GM23338 (cell line): ENCODE measurements around the gene CNOT4. TPM values are rescaled to one million over a fixed set of nuclear protein-coding genes. Genes with fewer than 3 reads are reported as not detected.

Source experiments
- ATAC-seq: fragments of 200-7000 bp; cut with Tn5 transposase; 3 replicates; pipeline ENCODE4 v1.9.1; 2020
- DNase-seq: peaks from one replicate; pipeline ENCODE4 v3.0.0-alpha.2; 2015; ENCODE audit warnings: low spot score
- H2AFZ ChIP-seq: fragments of 200-600 bp; sonication (generic); 2 replicates; pipeline ENCODE4 v1.8.0; 2016; ENCODE audit warnings: antibody characterized with exemption, mild to moderate bottlenecking, moderate library complexity
- H3F3A ChIP-seq: fragments of 200-600 bp; sonication (generic); replicated peaks from 2 replicates; pipeline ENCODE4 v1.8.0; 2017; ENCODE audit warnings: antibody characterized with exemption, mixed run types, low read depth
- H3K27ac ChIP-seq: fragments of 200-600 bp; sonication (generic); 2 replicates; pipeline ENCODE4 v1.6.1; 2016; ENCODE audit warnings: low read depth
- H3K27me3 ChIP-seq: fragments of 200-600 bp; sonication (generic); 2 replicates; pipeline ENCODE4 v1.8.0; 2016; ENCODE audit warnings: mild to moderate bottlenecking, mixed run types, moderate library complexity; ENCODE audit not compliant: insufficient read depth
- H3K36me3 ChIP-seq: fragments of 200-600 bp; sonication (generic); 2 replicates; pipeline ENCODE4 v1.8.0; 2016; ENCODE audit warnings: mild to moderate bottlenecking; ENCODE audit not compliant: insufficient read depth
- H3K4me1 ChIP-seq: fragments of 200-600 bp; sonication (generic); 2 replicates; pipeline ENCODE4 v1.8.0; 2016; ENCODE audit warnings: mild to moderate bottlenecking, moderate library complexity; ENCODE audit not compliant: insufficient read depth
- H3K4me2 ChIP-seq: fragments of 200-600 bp; sonication (generic); 2 replicates; pipeline ENCODE4 v1.7.1; 2017; ENCODE audit warnings: mixed run types
- H3K4me3 ChIP-seq: fragments of 200-600 bp; sonication (generic); 2 replicates; pipeline ENCODE4 v1.6.1; 2016; ENCODE audit warnings: mixed run types
- H3K79me2 ChIP-seq: fragments of 200-600 bp; sonication (generic); replicated peaks from 2 replicates; pipeline ENCODE4 v1.8.0; 2017; ENCODE audit warnings: mild to moderate bottlenecking; ENCODE audit not compliant: insufficient read depth
- H3K9me2 ChIP-seq: fragments of 200-600 bp; sonication (generic); 2 replicates; pipeline ENCODE4 v1.8.0; 2017; ENCODE audit not compliant: insufficient read depth
- H4K20me1 ChIP-seq: fragments of 200-600 bp; sonication (generic); replicated peaks from 2 replicates; pipeline ENCODE4 v1.8.0; 2017; ENCODE audit warnings: mild to moderate bottlenecking; ENCODE audit not compliant: insufficient read depth
- H3K27ac Mint-ChIP-seq: 2 replicates; pipeline ENCODE4 v1.8.0; 2020; ENCODE audit warnings: inconsistent platforms, mild to moderate bottlenecking, moderate library complexity, mixed read lengths
- H3K27me3 Mint-ChIP-seq: 3 replicates; pipeline ENCODE4 v1.8.0; 2022; ENCODE audit warnings: low read depth, mild to moderate bottlenecking, moderate library complexity, mixed read lengths, inconsistent platforms; ENCODE audit not compliant: insufficient read depth, poor library complexity
- H3K36me3 Mint-ChIP-seq: 3 replicates; pipeline ENCODE4 v1.8.0; 2021; ENCODE audit warnings: low read depth, mild to moderate bottlenecking, inconsistent platforms, moderate library complexity, mixed read lengths
- H3K4me1 Mint-ChIP-seq: 3 replicates; pipeline ENCODE4 v1.8.0; 2020; ENCODE audit warnings: mild to moderate bottlenecking, inconsistent platforms, mixed read lengths
- H3K4me3 Mint-ChIP-seq: 3 replicates; pipeline ENCODE4 v1.8.0; 2021; ENCODE audit warnings: moderate library complexity, mild to moderate bottlenecking, inconsistent platforms, mixed read lengths
- H3K9me3 Mint-ChIP-seq: 3 replicates; pipeline ENCODE4 v1.8.0; 2020; ENCODE audit warnings: moderate library complexity, mild to moderate bottlenecking, inconsistent platforms, mixed read lengths
- CREB1 ChIP-seq: fragments of 250-450 bp; sonication (Bioruptor Pico); IDR thresholded peaks from 2 replicates; pipeline ENCODE4 v1.5.0; 2020; ENCODE audit warnings: low read depth, mild to moderate bottlenecking, moderate library complexity
- CTCF ChIP-seq, 2 experiments: fragments of 200-600 bp in 1 of 2; sonication (generic) in 1 of 2; conservative IDR thresholded peaks; 2 replicates each; pipeline versions ENCODE4 v1.5.1 to v1.6.1; 2016 to 2017; ENCODE audit warnings: antibody characterized with exemption in 2 of 2, low read depth in 2 of 2, mild to moderate bottlenecking in 2 of 2, moderate library complexity in 1 of 2
- EZH2 ChIP-seq: fragments of 200-600 bp; sonication (generic); IDR thresholded peaks from one replicate; pipeline ENCODE4 v1.8.0; 2017; ENCODE audit warnings: antibody characterized with exemption, mild to moderate bottlenecking, low read depth; ENCODE audit not compliant: unreplicated experiment
- EZH2phosphoT487 ChIP-seq: fragments of 200-600 bp; sonication (generic); IDR thresholded peaks from one replicate; pipeline ENCODE4 v1.8.1; 2018; ENCODE audit warnings: antibody characterized with exemption; ENCODE audit not compliant: unreplicated experiment
- JUNB ChIP-seq: IDR thresholded peaks from one replicate; pipeline ENCODE4 v1.6.1; 2016; ENCODE audit warnings: antibody characterized with exemption; ENCODE audit not compliant: unreplicated experiment
- NANOG ChIP-seq: IDR thresholded peaks from 2 replicates; pipeline ENCODE4 v1.6.1; 2016; ENCODE audit warnings: antibody characterized with exemption, borderline replicate concordance
- POLR2AphosphoS5 ChIP-seq: IDR thresholded peaks from 2 replicates; pipeline ENCODE4 v1.6.1; 2016; ENCODE audit warnings: antibody characterized with exemption, low read depth
- REST ChIP-seq: IDR thresholded peaks from one replicate; pipeline ENCODE4 v1.6.1; 2018; ENCODE audit warnings: antibody characterized with exemption; ENCODE audit not compliant: unreplicated experiment
- ZNF114 ChIP-seq: fragments of 250-450 bp; sonication (Bioruptor Pico); IDR thresholded peaks from 2 replicates; pipeline ENCODE4 v1.5.0; 2020; ENCODE audit warnings: mild to moderate bottlenecking, moderate library complexity
- ZNF331 ChIP-seq: fragments of 250-450 bp; sonication (Bioruptor Pico); IDR thresholded peaks from 2 replicates; pipeline ENCODE4 v1.5.0; 2020; ENCODE audit warnings: low read depth, mild to moderate bottlenecking, moderate library complexity
- ZNF462 ChIP-seq: fragments of 250-450 bp; sonication (Bioruptor Pico); IDR thresholded peaks from 2 replicates; pipeline ENCODE4 v1.5.0; 2020; ENCODE audit warnings: mild to moderate bottlenecking, moderate library complexity
- polyA plus RNA-seq: library from polyadenylated mRNA; unstranded; fragments of >200 nt; fragmentation: Nextera tagmentation; extraction: Ambion mirVana; gene quantifications from 2 replicates; pipeline ENCODE4 v1.2.1, GENCODE V29; 2016
- total RNA-seq: library from RNA; depleted of rRNA; stranded (reverse); fragments of >200 nt; shearing (Covaris generic); gene quantifications from 2 replicates; pipeline ENCODE4 v1.2.3, GENCODE V29; 2014

CNOT4 gene
- total and polyA plus RNA-seq, 2 experiments from 2014 or later = 18.9 to 26.2 TPM

GRCh38 chr7:135481598-135481979, 28.3 kb downstream of the CNOT4 start:
- no peaks in the 10 kb centered on the region; the same call in 1 of the 2 replicates for H3K4me1 ChIP-seq
- peaks cover 11% of the 10 kb centered on the region for H4K20me1 ChIP-seq
- no peaks in the 10 kb centered on the region for H3K27me3 Mint-ChIP-seq
- H3K36me3 ChIP-seq = no peaks in the 10 kb centered on the region
- H3K27ac Mint-ChIP-seq = no peak overlapping the region
- no peak overlapping the region for H3K4me3 Mint-ChIP-seq
- no peak overlapping the region for H2AFZ ChIP-seq
- H3K36me3 Mint-ChIP-seq = no peaks in the 10 kb centered on the region
- H3K9me3 Mint-ChIP-seq = no peaks in the 10 kb centered on the region
- H3K4me3 ChIP-seq = no peak overlapping the region
- peaks cover 91% of the 10 kb centered on the region for H3K79me2 ChIP-seq
- no peak overlapping the region for H3K27ac ChIP-seq
- ATAC-seq = no peak
- no peaks in the 10 kb centered on the region for H3K27me3 ChIP-seq
- no peak for DNase-seq
- no peaks in the 10 kb centered on the region for H3F3A ChIP-seq
- no peak for TF ChIP-seq CREB1 (CRISPR knock-in tag)
- TF ChIP-seq EZH2phosphoT487 = no peak
- TF ChIP-seq JUNB = no peak
- no peak overlapping the region for H3K4me2 ChIP-seq
- peaks cover 8% of the 10 kb centered on the region for H3K4me1 Mint-ChIP-seq
- H3K9me2 ChIP-seq = no peaks in the 10 kb centered on the region

GRCh38 chr7:135480966-135481597, 28.8 kb downstream of the CNOT4 start:
- Mint-ChIP-seq H3K27me3 (no peaks in the 10 kb centered on the region), H3K27ac (no peak overlapping the region), H3K36me3 (no peaks in the 10 kb centered on the region), H3K4me3 (no peak overlapping the region), H3K9me3 (no peaks in the 10 kb centered on the region), H3K4me1 (peaks cover 7% of the 10 kb centered on the region)
- Histone ChIP-seq H3K4me3 (no peak overlapping the region), H3K4me2 (no peak overlapping the region), H3K36me3 (no peaks in the 10 kb centered on the region), H2AFZ (no peak overlapping the region), H3K79me2 (peaks cover 91% of the 10 kb centered on the region), H3F3A (no peaks in the 10 kb centered on the region), H3K4me1 (no peaks in the 10 kb centered on the region; the same call in 1 of the 2 replicates), H3K27ac (no peak overlapping the region), H4K20me1 (peaks cover 11% of the 10 kb centered on the region), H3K9me2 (no peaks in the 10 kb centered on the region), H3K27me3 (no peaks in the 10 kb centered on the region)
- ATAC-seq (no peak), DNase-seq (no peak)
- TF ChIP-seq ZNF331 (CRISPR knock-in tag) = no peak
- no peak for TF ChIP-seq EZH2
- TF ChIP-seq JUNB = no peak
- no peak for TF ChIP-seq NANOG
- TF ChIP-seq POLR2AphosphoS5 = no peak
- TF ChIP-seq REST = no peak
- TF ChIP-seq CTCF (conservative IDR thresholded peaks at IDR 0.05; ENCODE audit: low read depth in 2 of 2) = no peak
- no peak for TF ChIP-seq ZNF462
- no peak for TF ChIP-seq ZNF114 (CRISPR knock-in tag)
